K562 (cell line): Measurements from ENCODE around the gene FAM20C.

Source experiments
- CCAR2 ChIP-seq: fragments of 200-400 bp; formaldehyde crosslinking; IDR thresholded peaks from 2 replicates; pipeline ENCODE4 v1.6.1; 2017; ENCODE audit warnings: mild to moderate bottlenecking, low read depth, low read length
- CTCF ChIP-seq, 3 experiments: IDR thresholded peaks in 2 of 3; conservative IDR thresholded peaks in 1 of 3; 2 replicates each; pipeline ENCODE4 v1.5.1; 2011 to 2012; ENCODE audit warnings: low read length in 3 of 3, mild to moderate bottlenecking in 3 of 3, control low read depth in 2 of 3, improper control_type of control experiment in 1 of 3, inconsistent platforms in 1 of 3, low read depth in 1 of 3, mixed read lengths in 1 of 3, moderate library complexity in 1 of 3; ENCODE audit not compliant: insufficient read depth in 2 of 3
- PATZ1 ChIP-seq: fragments of 250-450 bp; sonication (Bioruptor Pico); IDR thresholded peaks from 2 replicates; pipeline ENCODE4 v1.5.0; 2020; ENCODE audit warnings: mild to moderate bottlenecking, borderline replicate concordance
- ZBTB7A ChIP-seq: IDR thresholded peaks from 2 replicates; pipeline ENCODE4 v1.6.1; 2011; ENCODE audit warnings: low read depth, mild to moderate bottlenecking, low read length, moderate library complexity, borderline replicate concordance; ENCODE audit not compliant: control insufficient read depth
- ZNF282 ChIP-seq: sonication (generic); formaldehyde crosslinking; IDR thresholded peaks from 2 replicates; pipeline ENCODE4 v1.8.1; 2023; ENCODE audit warnings: missing genetic modification reagents

GRCh38 chr7:156111-157007 lies 36.0 kb upstream of the FAM20C start:
- TF ChIP-seq CCAR2 (no peak), ZBTB7A (no peak), ZNF282 (CRISPR knock-in tag) (no peak), CTCF (IDR thresholded peaks at IDR 0.05 in 2 of 3, conservative IDR thresholded peaks at IDR 0.05 in 1 of 3; ENCODE audit: insufficient read depth in 2 of 3, low read depth in 1 of 3, low read length in 3 of 3) (no peak), PATZ1 (no peak)
